Trophoblast cell (in vitro differentiated cells and primary cell): ENCODE results near the gene SPA17.

Source experiments
- DNase-seq, 2 donors: peaks; one replicate each; pipeline ENCODE4 v3.0.0-alpha.2; 2016
- H2AFZ ChIP-seq: 2 replicates; pipeline ENCODE4 v1.6.1; 2013; ENCODE audit warnings: low read length, moderate library complexity, mild to moderate bottlenecking; ENCODE audit not compliant: insufficient read depth, poor library complexity
- H2AK5ac ChIP-seq: 2 replicates; pipeline ENCODE4 v1.6.1; 2013; ENCODE audit warnings: mild to moderate bottlenecking, low read length
- H2BK120ac ChIP-seq: 2 replicates; pipeline ENCODE4 v1.6.1; 2013; ENCODE audit warnings: low read length, mild to moderate bottlenecking, moderate library complexity; ENCODE audit not compliant: insufficient read depth, poor library complexity
- H2BK12ac ChIP-seq: 2 replicates; pipeline ENCODE4 v1.6.1; 2013; ENCODE audit warnings: mild to moderate bottlenecking, low read length, moderate library complexity
- H2BK5ac ChIP-seq: 2 replicates; pipeline ENCODE4 v1.6.1; 2013; ENCODE audit warnings: low read length, low read depth, moderate library complexity, mild to moderate bottlenecking; ENCODE audit not compliant: poor library complexity
- H3K14ac ChIP-seq: 2 replicates; pipeline ENCODE4 v1.6.1; 2013; ENCODE audit warnings: mild to moderate bottlenecking, low read length
- H3K18ac ChIP-seq: 2 replicates; pipeline ENCODE4 v1.6.1; 2013; ENCODE audit warnings: mild to moderate bottlenecking, low read length
- H3K23ac ChIP-seq: 2 replicates; pipeline ENCODE4 v1.6.1; 2013; ENCODE audit warnings: low read length
- H3K27ac ChIP-seq: 2 replicates; pipeline ENCODE4 v1.5.1; 2013; ENCODE audit warnings: low read depth, mild to moderate bottlenecking, inconsistent platforms, low read length, moderate library complexity
- H3K27me3 ChIP-seq: 2 replicates; pipeline ENCODE4 v1.6.1; 2013; ENCODE audit warnings: inconsistent platforms, mild to moderate bottlenecking, low read length, moderate library complexity; ENCODE audit not compliant: insufficient read depth
- H3K36me3 ChIP-seq, 2 experiments: 1 replicate in 1 of 2; 2 replicates in 1 of 2; pipeline ENCODE4 v1.6.1; 2013; ENCODE audit warnings: low read length in 2 of 2, mild to moderate bottlenecking in 2 of 2, moderate library complexity in 1 of 2; ENCODE audit not compliant: insufficient read depth in 2 of 2, control insufficient read depth in 1 of 2
- H3K4ac ChIP-seq: 2 replicates; pipeline ENCODE4 v1.6.1; 2013; ENCODE audit warnings: low read depth, mild to moderate bottlenecking, low read length, moderate library complexity
- H3K4me1 ChIP-seq, 2 experiments: 1 replicate in 1 of 2; 2 replicates in 1 of 2; pipeline ENCODE4 v1.6.1; 2013; ENCODE audit warnings: low read length in 2 of 2, mild to moderate bottlenecking in 2 of 2, moderate library complexity in 1 of 2; ENCODE audit not compliant: insufficient read depth in 2 of 2, control insufficient read depth in 1 of 2
- H3K4me2 ChIP-seq: 2 replicates; pipeline ENCODE4 v1.6.1; 2013; ENCODE audit warnings: inconsistent platforms, mild to moderate bottlenecking, low read length, moderate library complexity
- H3K4me3 ChIP-seq: 2 replicates; pipeline ENCODE4 v1.5.1; 2013; ENCODE audit warnings: mild to moderate bottlenecking, low read depth, low read length, inconsistent platforms
- H3K79me1 ChIP-seq: one replicate; pipeline ENCODE4 v1.6.1; 2013; ENCODE audit warnings: low read length
- H3K79me2 ChIP-seq: 2 replicates; pipeline ENCODE4 v1.6.1; 2013; ENCODE audit warnings: low read length, mild to moderate bottlenecking; ENCODE audit not compliant: control insufficient read depth, insufficient read depth, poor library complexity
- H3K9ac ChIP-seq: 2 replicates; pipeline ENCODE4 v1.6.1; 2013; ENCODE audit warnings: mild to moderate bottlenecking, low read length
- H3K9me3 ChIP-seq: 2 replicates; pipeline ENCODE4 v1.6.1; 2013; ENCODE audit warnings: low read depth, mild to moderate bottlenecking, control low read depth, inconsistent platforms, low read length; ENCODE audit not compliant: insufficient read depth
- H4K12ac ChIP-seq: 2 replicates; pipeline ENCODE4 v1.6.1; 2013; ENCODE audit warnings: low read depth, mild to moderate bottlenecking, low read length, moderate library complexity
- H4K8ac ChIP-seq: 2 replicates; pipeline ENCODE4 v1.6.1; 2013; ENCODE audit warnings: low read depth, mild to moderate bottlenecking, low read length, moderate library complexity
- H4K91ac ChIP-seq: one replicate; pipeline ENCODE4 v1.6.1; 2013; ENCODE audit warnings: low read depth, mild to moderate bottlenecking, low read length, moderate library complexity
- WGBS: extraction: QIAGEN DNeasy Blood & Tissue Kit; methylation state at CpG from one replicate; pipeline ENCODE4 v1.1.7; 2013; ENCODE audit warnings: missing lambda C conversion rate; ENCODE audit not compliant: insufficient read length, insufficient coverage; ENCODE audit errors: extremely low coverage; 5-methylcytosine and 5-hydroxymethylcytosine counted together

The SPA17 gene

GRCh38 chr11:124640666-124641065, 33.0 kb upstream of the SPA17 start:
- no peak overlapping the region for H4K8ac ChIP-seq
- H3K27ac ChIP-seq = no peak overlapping the region
- no peak overlapping the region for H3K9ac ChIP-seq
- H3K14ac ChIP-seq = no peak overlapping the region
- no peak overlapping the region for H2AK5ac ChIP-seq
- H3K4me2 ChIP-seq = no peak overlapping the region
- no peak overlapping the region for H4K91ac ChIP-seq
- H2BK5ac ChIP-seq = no peak overlapping the region
- H3K4me3 ChIP-seq = no peak overlapping the region
- H2BK12ac ChIP-seq = no peak overlapping the region
- WGBS = no CpG with 5 or more reads among the region's 5 CpGs
- H3K79me2 ChIP-seq = no peaks in the 10 kb centered on the region
- H2AFZ ChIP-seq = no peak overlapping the region
- peak in 1 of 2 donors; percentile 28 for DNase-seq
- no peaks in the 10 kb centered on the region for H3K27me3 ChIP-seq
- peaks cover 7 to 16% of the 10 kb centered on the region in 2 experiments for H3K36me3 ChIP-seq
- H3K23ac ChIP-seq = no peak overlapping the region
- H2BK120ac ChIP-seq = no peak overlapping the region
- H3K79me1 ChIP-seq = no peaks in the 10 kb centered on the region
- H3K4ac ChIP-seq = no peak overlapping the region
- H4K12ac ChIP-seq = no peak overlapping the region
- H3K18ac ChIP-seq = no peak overlapping the region
- peaks cover 0 to 3% of the 10 kb centered on the region in 2 experiments for H3K4me1 ChIP-seq
- peaks cover 2% of the 10 kb centered on the region for H3K9me3 ChIP-seq

GRCh38 chr11:124642628-124643027, 31.1 kb upstream of the SPA17 start:
- Histone ChIP-seq H4K8ac (no peak overlapping the region), H2AK5ac (no peak overlapping the region), H3K23ac (no peak overlapping the region), H4K91ac (no peak overlapping the region), H2BK12ac (no peak overlapping the region), H3K4me1 (peaks cover 0 to 3% of the 10 kb centered on the region in 2 experiments), H3K14ac (no peak overlapping the region), H3K4me3 (no peak overlapping the region), H3K79me2 (no peaks in the 10 kb centered on the region), H2AFZ (no peak overlapping the region), H3K79me1 (no peaks in the 10 kb centered on the region), H3K36me3 (peaks cover 0 to 6% of the 10 kb centered on the region in 2 experiments), H3K18ac (no peak overlapping the region), H2BK120ac (no peak overlapping the region), H3K4ac (no peak overlapping the region), H3K27me3 (no peaks in the 10 kb centered on the region), H3K9ac (no peak overlapping the region), H4K12ac (no peak overlapping the region), H3K27ac (no peak overlapping the region), H3K4me2 (no peak overlapping the region), H3K9me3 (peaks cover 2% of the 10 kb centered on the region), H2BK5ac (no peak overlapping the region)
- WGBS = no CpG with 5 or more reads among the region's 3 CpGs
- DNase-seq = no peak

GRCh38 chr11:124643042-124643604, 30.6 kb upstream of the SPA17 start:
- Histone ChIP-seq H2BK120ac (no peak overlapping the region), H3K9ac (no peak overlapping the region), H4K12ac (no peak overlapping the region), H3K4me1 (peaks cover 0 to 3% of the 10 kb centered on the region in 2 experiments), H3K4me2 (no peak overlapping the region), H2BK5ac (no peak overlapping the region), H2AK5ac (no peak overlapping the region), H3K14ac (no peak overlapping the region), H4K8ac (no peak overlapping the region), H2AFZ (no peak overlapping the region), H3K79me1 (no peaks in the 10 kb centered on the region), H3K9me3 (peaks cover 2% of the 10 kb centered on the region), H3K27me3 (no peaks in the 10 kb centered on the region), H3K23ac (no peak overlapping the region), H3K27ac (no peak overlapping the region), H3K4ac (no peak overlapping the region), H3K4me3 (no peak overlapping the region), H3K36me3 (peaks cover 0 to 5% of the 10 kb centered on the region in 2 experiments), H3K79me2 (no peaks in the 10 kb centered on the region), H3K18ac (no peak overlapping the region), H2BK12ac (no peak overlapping the region), H4K91ac (no peak overlapping the region)
- DNase-seq = no peak
- WGBS = no CpG with 5 or more reads among the region's 10 CpGs

GRCh38 chr11:124643605-124644425, 29.9 kb upstream of the SPA17 start:
- Histone ChIP-seq H4K91ac (no peak overlapping the region), H3K79me1 (no peaks in the 10 kb centered on the region), H4K8ac (no peak overlapping the region), H3K27me3 (no peaks in the 10 kb centered on the region), H2BK12ac (no peak overlapping the region), H3K4ac (no peak overlapping the region), H3K14ac (no peak overlapping the region), H3K4me1 (peaks cover 0 to 3% of the 10 kb centered on the region in 2 experiments), H3K9me3 (peaks cover 2% of the 10 kb centered on the region), H2AFZ (no peak overlapping the region), H2AK5ac (no peak overlapping the region), H3K18ac (no peak overlapping the region), H2BK120ac (no peak overlapping the region), H3K23ac (no peak overlapping the region), H3K9ac (no peak overlapping the region), H3K79me2 (no peaks in the 10 kb centered on the region), H3K36me3 (peaks cover 0 to 2% of the 10 kb centered on the region in 2 experiments), H2BK5ac (no peak overlapping the region), H4K12ac (no peak overlapping the region), H3K4me2 (no peak overlapping the region), H3K27ac (no peak overlapping the region), H3K4me3 (no peak overlapping the region)
- peak in 1 of 2 donors; percentile 5 for DNase-seq
- no CpG with 5 or more reads among the region's 3 CpGs for WGBS
